Colonic mucosa (tissue), 4 donors: ENCODE data around the gene GNMT. TPM values are rescaled to one million over a fixed set of nuclear protein-coding genes. Genes with fewer than 3 reads are reported as not detected.
A peak's percentile ranks its signal among the peaks of the same experiment; 100 is the strongest.

ENCODE experiments used
- DNase-seq: peaks from one replicate; pipeline ENCODE4 v3.0.0-alpha.2; 2020
- H3K27ac ChIP-seq: fragments of 200-600 bp; one replicate; pipeline ENCODE4 v1.8.0; 2021
- H3K27me3 ChIP-seq: fragments of 200-600 bp; one replicate; pipeline ENCODE4 v1.8.0; 2021
- H3K36me3 ChIP-seq: fragments of 200-600 bp; one replicate; pipeline ENCODE4 v1.8.0; 2021
- H3K4me1 ChIP-seq: fragments of 200-600 bp; one replicate; pipeline ENCODE4 v1.8.0; 2021; ENCODE audit warnings: mild to moderate bottlenecking
- H3K4me3 ChIP-seq: fragments of 200-600 bp; one replicate; pipeline ENCODE4 v1.8.0; 2021
- H3K9ac ChIP-seq, 2 donors: one replicate each; pipeline ENCODE4 v1.7.0; 2013; ENCODE audit warnings: control low read depth in 2 of 2, low read depth in 2 of 2, low read length in 2 of 2
- H3K9me3 ChIP-seq: fragments of 200-600 bp; one replicate; pipeline ENCODE4 v1.8.0; 2021
- CTCF ChIP-seq: fragments of 200-600 bp; IDR thresholded peaks from one replicate; pipeline ENCODE4 v1.8.0; 2022; ENCODE audit warnings: antibody characterized with exemption, mild to moderate bottlenecking
- intact Hi-C: fragments of 100-400 bp; cut with DNase I; formaldehyde crosslinking; loops from one replicate; pipeline ENCODE4 v1.14.1; 2022
- total RNA-seq, 2 donors: library from RNA; stranded (reverse); fragmentation: NEBNext Ultra II Directional in 1 of 2; extraction: Animal tissue kit (Norgen Biotek cat#: 25700) in 1 of 2; gene quantifications; one replicate each; pipeline ENCODE4 v1.2.1, GENCODE V29; 2021
- donor health status: healthy.
- donor health status: DM: no; HTN: no; CAD: no.
- donor health status: DM: no; HTN: no; CAD: no.

GNMT gene
- under 1 TPM in 1 of 2 donors, not detected in 1; 0.96 TPM for total RNA-seq

GRCh38 chr6:42960243-42961019 is at the start of gene GNMT:
Gene GNMT, plus strand, starts transcription at chr6:42960754. Its CDS starts 14 bp downstream, at chr6:42960768.
- peak within 1 kb of the TSS; percentile 43 for H3K9ac ChIP-seq
- no peaks in the 10 kb centered on the region for H3K36me3 ChIP-seq
- peaks cover 4% of the 10 kb centered on the region for H3K4me1 ChIP-seq
- H3K9me3 ChIP-seq: no peaks in the 10 kb centered on the region
- H3K4me3 ChIP-seq: peak within 1 kb of the TSS; percentile 43
- intact Hi-C loops: no loop called here
- peak; percentile 88 for DNase-seq
- no peaks in the 10 kb centered on the region for H3K27me3 ChIP-seq
- TF ChIP-seq CTCF: no peak
- no peak within 1 kb of the TSS for H3K27ac ChIP-seq

GRCh38 chr6:42911171-42912021 is 49.2 kb upstream of the GNMT start:
- H3K27ac ChIP-seq: no peak overlapping the region
- DNase-seq: no peak

GRCh38 chr6:42914546-42914945 is 46.0 kb upstream of the GNMT start:
- Histone ChIP-seq H3K4me1 (no peaks in the 10 kb centered on the region), H3K27ac (no peak overlapping the region), H3K27me3 (peaks cover 7% of the 10 kb centered on the region), H3K9me3 (no peaks in the 10 kb centered on the region), H3K4me3 (no peak overlapping the region), H3K36me3 (no peaks in the 10 kb centered on the region), H3K9ac (no peak overlapping the region)
- TF ChIP-seq CTCF: no peak
- DNase-seq: no peak
- intact Hi-C loops: no loop called here

More at GRCh38 chr6:42911171-42912021, 49.2 kb upstream of the GNMT start:
- intact Hi-C loops: no loop called here
- H3K9me3 ChIP-seq: no peaks in the 10 kb centered on the region
- peaks cover 7% of the 10 kb centered on the region for H3K27me3 ChIP-seq
- no peaks in the 10 kb centered on the region for H3K4me1 ChIP-seq
- no peak for TF ChIP-seq CTCF
- no peak overlapping the region for H3K4me3 ChIP-seq
- H3K36me3 ChIP-seq: no peaks in the 10 kb centered on the region
- H3K9ac ChIP-seq: no peak overlapping the region

GRCh38 chr6:42915732-42916131 is 44.8 kb upstream of the GNMT start, which contains the start of gene PTCRA:
Gene PTCRA, plus strand, starts transcription at chr6:42916053. Its CDS starts 17 bp downstream, at chr6:42916070.
- intact Hi-C loops: no loop called here

More at GRCh38 chr6:42915732-42916131, 44.8 kb upstream of the GNMT start, which contains the start of gene PTCRA:
- TF ChIP-seq CTCF: no peak
- Histone ChIP-seq H3K27ac (no peak within 1 kb of the TSS), H3K36me3 (no peaks in the 10 kb centered on the region), H3K27me3 (peaks cover 7% of the 10 kb centered on the region), H3K9me3 (no peaks in the 10 kb centered on the region), H3K4me1 (no peaks in the 10 kb centered on the region), H3K9ac (no peak within 1 kb of the TSS), H3K4me3 (no peak within 1 kb of the TSS)
- DNase-seq: no peak
